Mucosa of descending colon (tissue), 3 donors: ENCODE measurements around the gene AKT3. TPM values are rescaled to one million over a fixed set of nuclear protein-coding genes. Genes with fewer than 3 reads are reported as not detected.
"Not testable (repeated sequence)": the region's sequence is repeated elsewhere in the genome, so short reads cannot be mapped to it uniquely, and the experiment has no call there.

ENCODE experiments used
- ATAC-seq: fragments of 200-7000 bp; cut with Tn5 transposase; one replicate; pipeline ENCODE4 v1.9.1; 2020; ENCODE audit warnings: mild to moderate bottlenecking, moderate library complexity
- DNase-seq, 3 donors: peaks; one replicate each; pipeline ENCODE4 v3.0.0-alpha.2; 2020
- H3K36me3 ChIP-seq: fragments of 200-600 bp; one replicate; pipeline ENCODE4 v1.8.0; 2021; ENCODE audit warnings: low read depth, mild to moderate bottlenecking
- H3K4me1 ChIP-seq: fragments of 200-600 bp; one replicate; pipeline ENCODE4 v1.8.0; 2021; ENCODE audit warnings: low read depth, mild to moderate bottlenecking
- H3K4me3 ChIP-seq: fragments of 200-600 bp; one replicate; pipeline ENCODE4 v1.8.0; 2021; ENCODE audit warnings: mild to moderate bottlenecking
- H3K9me3 ChIP-seq: fragments of 200-600 bp; one replicate; pipeline ENCODE4 v1.8.0; 2021; ENCODE audit warnings: mild to moderate bottlenecking
- intact Hi-C, 2 donors: fragments of 100-400 bp; cut with DNase I in 1 of 2; cut with micrococcal nuclease in 1 of 2; formaldehyde crosslinking; loops; one replicate each; pipeline versions ENCODE4 v1.11.0 to v1.11.1; 2022; cut with DNase I, micrococcal nuclease
- total RNA-seq, 3 donors: library from RNA; stranded (reverse); fragmentation: NEBNext Ultra II Directional in 2 of 3; extraction: Animal tissue kit (Norgen Biotek cat#: 25700) in 2 of 3; gene quantifications; one replicate each; pipeline versions ENCODE4 v1.2.1 to v1.2.4, GENCODE V29; 2021 to 2023
- TF ChIP-seq, protein P1 (sequence below): fragments of 200-600 bp; IDR thresholded peaks from one replicate; pipeline ENCODE4 v1.8.0; 2022; ENCODE audit warnings: antibody characterized with exemption, mild to moderate bottlenecking
- donor health status: DM: no; HTN: no; CAD: no; lungs with moderate emphysema.
- donor health status: DM: no; HTN: no; CAD: no.
- donor health status: DM: no; HTN: yes; CAD: no.

The AKT3 gene
- total RNA-seq, 3 donors from 2014 or later: 8.2 to 119 (median 12.6) TPM

DNA sequence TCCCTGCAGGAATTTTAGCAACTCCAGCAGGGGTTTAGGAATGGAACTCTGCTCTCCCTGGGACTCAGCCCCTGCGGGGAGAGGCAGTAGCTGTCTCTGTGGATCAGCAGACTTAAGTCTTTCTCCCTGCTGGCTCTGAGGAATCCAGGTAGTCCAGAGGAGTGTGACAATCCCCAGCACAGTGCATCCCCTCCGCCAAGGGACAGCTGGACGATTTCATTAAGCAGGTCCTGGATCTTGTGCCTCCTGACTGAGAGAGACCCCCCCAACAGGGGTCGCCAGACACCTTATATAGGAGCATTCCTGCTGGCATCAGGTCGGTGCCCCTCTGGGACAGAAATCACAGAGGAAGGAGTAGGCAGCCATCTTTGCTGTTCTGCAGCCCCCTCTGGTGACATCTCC is 30.6 kb downstream of the AKT3 start:
- DNase-seq (no peak), ATAC-seq (no peak)
- H3K4me3 ChIP-seq: no peak overlapping the region
- H3K36me3 ChIP-seq: no peaks in the 10 kb centered on the region
- H3K9me3 ChIP-seq: peaks cover 18% of the 10 kb centered on the region
- TF ChIP-seq, protein P1, sequence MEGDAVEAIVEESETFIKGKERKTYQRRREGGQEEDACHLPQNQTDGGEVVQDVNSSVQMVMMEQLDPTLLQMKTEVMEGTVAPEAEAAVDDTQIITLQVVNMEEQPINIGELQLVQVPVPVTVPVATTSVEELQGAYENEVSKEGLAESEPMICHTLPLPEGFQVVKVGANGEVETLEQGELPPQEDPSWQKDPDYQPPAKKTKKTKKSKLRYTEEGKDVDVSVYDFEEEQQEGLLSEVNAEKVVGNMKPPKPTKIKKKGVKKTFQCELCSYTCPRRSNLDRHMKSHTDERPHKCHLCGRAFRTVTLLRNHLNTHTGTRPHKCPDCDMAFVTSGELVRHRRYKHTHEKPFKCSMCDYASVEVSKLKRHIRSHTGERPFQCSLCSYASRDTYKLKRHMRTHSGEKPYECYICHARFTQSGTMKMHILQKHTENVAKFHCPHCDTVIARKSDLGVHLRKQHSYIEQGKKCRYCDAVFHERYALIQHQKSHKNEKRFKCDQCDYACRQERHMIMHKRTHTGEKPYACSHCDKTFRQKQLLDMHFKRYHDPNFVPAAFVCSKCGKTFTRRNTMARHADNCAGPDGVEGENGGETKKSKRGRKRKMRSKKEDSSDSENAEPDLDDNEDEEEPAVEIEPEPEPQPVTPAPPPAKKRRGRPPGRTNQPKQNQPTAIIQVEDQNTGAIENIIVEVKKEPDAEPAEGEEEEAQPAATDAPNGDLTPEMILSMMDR: no peak
- no peaks in the 10 kb centered on the region for H3K4me1 ChIP-seq
- intact Hi-C loops: no loop called here

- peaks cover 23% of the 10 kb centered on the region for H3K9me3 ChIP-seq
- TF ChIP-seq, protein P1: no peak
- DNase-seq: no peak
- intact Hi-C loops: no loop called here
- no peak for ATAC-seq
- no peak overlapping the region for H3K4me3 ChIP-seq
- H3K4me1 ChIP-seq: no peaks in the 10 kb centered on the region
- no peaks in the 10 kb centered on the region for H3K36me3 ChIP-seq
These were observed 31.1 kb downstream of the AKT3 start for GRCh38 chr1:243818978-243819377.

GRCh38 chr1:243814718-243815117 is 35.3 kb downstream of the AKT3 start:
- H3K4me3 ChIP-seq: no peak overlapping the region
- no peaks in the 10 kb centered on the region for H3K36me3 ChIP-seq
- ATAC-seq (no peak), DNase-seq (no peak)
- no peaks in the 10 kb centered on the region for H3K4me1 ChIP-seq
- H3K9me3 ChIP-seq: peaks cover 11% of the 10 kb centered on the region
- intact Hi-C loops: no loop called here
- TF ChIP-seq, protein P1: no peak

DNA sequence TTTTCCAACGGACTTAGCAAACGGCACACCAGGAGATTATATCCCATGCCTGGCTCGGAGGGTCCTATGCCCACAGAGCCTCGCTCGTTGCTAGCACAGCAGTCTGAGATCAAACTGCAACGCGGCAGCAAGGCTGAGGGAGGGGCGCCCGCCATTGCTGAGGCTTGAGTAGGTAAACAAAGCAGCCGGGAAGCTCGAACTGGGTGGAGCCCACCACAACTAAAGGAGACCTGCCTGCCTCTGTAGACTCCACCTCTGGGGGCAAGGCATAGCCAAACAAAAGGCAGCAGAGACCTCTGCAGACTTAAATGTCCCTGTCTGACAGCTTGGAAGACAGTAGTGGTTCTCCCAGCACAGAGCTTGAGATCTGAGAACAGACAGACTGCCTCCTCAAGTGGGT is 42.7 kb downstream of the AKT3 start:
- H3K4me3 ChIP-seq, DNase-seq, H3K4me1 ChIP-seq, H3K9me3 ChIP-seq, intact Hi-C loops, H3K36me3 ChIP-seq, ATAC-seq: not testable (repeated sequence)

DNA sequence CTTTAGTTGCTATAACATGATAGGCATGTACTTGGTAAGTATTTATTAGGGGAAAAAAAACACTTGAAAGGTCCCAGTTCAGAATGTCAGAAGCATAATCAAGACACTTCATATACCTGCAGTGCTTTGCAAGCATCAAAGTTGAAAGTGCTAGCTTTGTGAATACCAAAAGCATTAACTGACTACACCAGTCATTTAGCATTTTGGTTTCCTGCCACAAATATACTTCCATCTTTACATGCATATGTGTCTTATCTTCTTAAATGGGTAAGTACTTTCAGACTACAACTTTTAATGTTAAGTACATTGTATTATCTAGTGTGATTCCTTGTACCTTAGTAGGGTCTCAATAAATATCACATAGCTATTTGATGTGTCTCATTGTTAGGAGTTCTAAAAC is 43.7 kb downstream of the AKT3 start:
- ATAC-seq: no peak
- no peaks in the 10 kb centered on the region for H3K4me1 ChIP-seq
- TF ChIP-seq, protein P1: no peak
- no peaks in the 10 kb centered on the region for H3K36me3 ChIP-seq
- intact Hi-C loops: no loop called here
- no peak for DNase-seq
- no peaks in the 10 kb centered on the region for H3K9me3 ChIP-seq
- H3K4me3 ChIP-seq: no peak overlapping the region

DNA sequence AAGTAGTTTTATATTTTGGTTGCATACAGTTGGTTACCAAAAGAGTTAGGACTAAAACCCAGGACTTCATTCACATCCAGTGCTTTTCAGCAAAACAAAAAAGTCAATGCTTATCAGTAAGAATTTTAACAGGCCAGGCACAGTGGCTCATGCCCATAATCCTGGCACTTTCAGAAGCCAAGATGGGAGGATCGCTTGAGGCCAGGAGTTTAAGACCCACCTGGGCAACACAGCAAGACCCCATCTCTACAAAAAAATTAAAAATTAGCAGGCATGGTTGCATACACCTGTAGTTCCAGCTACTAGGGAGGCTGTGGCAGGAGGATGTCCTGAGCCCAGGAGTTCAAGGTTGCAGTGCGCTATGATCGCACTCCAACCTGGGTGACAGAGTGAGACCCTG is 47.3 kb downstream of the AKT3 start:
- H3K4me1 ChIP-seq: no peaks in the 10 kb centered on the region
- ATAC-seq: no peak
- intact Hi-C loops: no loop called here
- H3K36me3 ChIP-seq: no peaks in the 10 kb centered on the region
- no peaks in the 10 kb centered on the region for H3K9me3 ChIP-seq
- H3K4me3 ChIP-seq: no peak overlapping the region
- TF ChIP-seq, protein P1: no peak
- no peak for DNase-seq
